AG04449 (cell line): ENCODE results near the gene IL13.

ENCODE experiments used
- CTCF ChIA-PET: fragments of 350-600 bp; formaldehyde crosslinking; extraction: SDS; loops from one replicate; lab custom pipeline; 2021; ENCODE audit warnings: antibody characterized with exemption; lab: Yijun Ruan, JAX
- POLR2A ChIA-PET: fragments of 400-600, 350-600 bp; formaldehyde crosslinking; extraction: SDS; loops from one replicate; lab custom pipeline; 2020; ENCODE audit warnings: antibody characterized with exemption, inconsistent platforms; lab: Yijun Ruan, JAX
- DNase-seq: peaks from one replicate; pipeline ENCODE4 v3.0.0-alpha.2; 2010; ENCODE audit warnings: low read depth, low spot score
- H3K4me3 ChIP-seq: 2 replicates; pipeline ENCODE4 v1.5.1; 2011; ENCODE audit warnings: low read depth, mild to moderate bottlenecking, control low read depth, low read length
- TF ChIP-seq, protein P1 (sequence below): IDR thresholded peaks from one replicate; pipeline ENCODE4 v1.5.1; 2011; ENCODE audit warnings: mild to moderate bottlenecking, moderate library complexity, low read length, control low read depth, inconsistent platforms; ENCODE audit not compliant: insufficient read depth; ENCODE audit errors: missing control alignments

IL13 gene

GRCh38 chr5:132708645-132709044 is 50.7 kb downstream of the IL13 start:
- ChIA-PET CTCF (interaction anchor here (1.3 to 2.5 kb wide), 2 partner anchors 182 to 322 kb away, joined by 3 to 14 read pairs; no protein-coding TSS in a partner anchor), POLR2A (no interaction called here)
- no peak overlapping the region for H3K4me3 ChIP-seq
- DNase-seq, result no peak
- TF ChIP-seq, protein P1, sequence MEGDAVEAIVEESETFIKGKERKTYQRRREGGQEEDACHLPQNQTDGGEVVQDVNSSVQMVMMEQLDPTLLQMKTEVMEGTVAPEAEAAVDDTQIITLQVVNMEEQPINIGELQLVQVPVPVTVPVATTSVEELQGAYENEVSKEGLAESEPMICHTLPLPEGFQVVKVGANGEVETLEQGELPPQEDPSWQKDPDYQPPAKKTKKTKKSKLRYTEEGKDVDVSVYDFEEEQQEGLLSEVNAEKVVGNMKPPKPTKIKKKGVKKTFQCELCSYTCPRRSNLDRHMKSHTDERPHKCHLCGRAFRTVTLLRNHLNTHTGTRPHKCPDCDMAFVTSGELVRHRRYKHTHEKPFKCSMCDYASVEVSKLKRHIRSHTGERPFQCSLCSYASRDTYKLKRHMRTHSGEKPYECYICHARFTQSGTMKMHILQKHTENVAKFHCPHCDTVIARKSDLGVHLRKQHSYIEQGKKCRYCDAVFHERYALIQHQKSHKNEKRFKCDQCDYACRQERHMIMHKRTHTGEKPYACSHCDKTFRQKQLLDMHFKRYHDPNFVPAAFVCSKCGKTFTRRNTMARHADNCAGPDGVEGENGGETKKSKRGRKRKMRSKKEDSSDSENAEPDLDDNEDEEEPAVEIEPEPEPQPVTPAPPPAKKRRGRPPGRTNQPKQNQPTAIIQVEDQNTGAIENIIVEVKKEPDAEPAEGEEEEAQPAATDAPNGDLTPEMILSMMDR, result no peak
